ENCODE results near the gene CCSAP. TPM values are rescaled to one million over a fixed set of nuclear protein-coding genes. Genes with fewer than 3 reads are reported as not detected.

Gene CCSAP
- total RNA-seq (2014; rRNA removed) (9.5 and 9.7 TPM in 2 replicates), Bru-seq, nascent RNA (percentile 62 among the genes with signal in this experiment), BruChase-seq, experiment 1, labeled RNA remaining after a 6-hour chase (percentile 80 among the genes with signal in this experiment), BruChase-seq, experiment 2, labeled RNA remaining after a 2-hour chase (percentile 73 among the genes with signal in this experiment)
- long read RNA-seq, full-length matches to known transcripts = 53 of 66 reads
- long read RNA-seq, partial matches to known transcripts = 5 of 66 reads
- long read RNA-seq, other reads (novel, unspliced or antisense) = 8 of 66 reads

- no peaks in the 10 kb centered on the region for H3K27me3 ChIP-seq (ENCODE audit: low read length)
- no peaks in the 10 kb centered on the region for H3K36me3 ChIP-seq (ENCODE audit: low read depth, low read length)
- TF ChIP-seq EZH2 (IDR thresholded peaks at IDR 0.05; ENCODE audit: low read length, unreplicated experiment) = no peak
- TF ChIP-seq, protein P1, sequence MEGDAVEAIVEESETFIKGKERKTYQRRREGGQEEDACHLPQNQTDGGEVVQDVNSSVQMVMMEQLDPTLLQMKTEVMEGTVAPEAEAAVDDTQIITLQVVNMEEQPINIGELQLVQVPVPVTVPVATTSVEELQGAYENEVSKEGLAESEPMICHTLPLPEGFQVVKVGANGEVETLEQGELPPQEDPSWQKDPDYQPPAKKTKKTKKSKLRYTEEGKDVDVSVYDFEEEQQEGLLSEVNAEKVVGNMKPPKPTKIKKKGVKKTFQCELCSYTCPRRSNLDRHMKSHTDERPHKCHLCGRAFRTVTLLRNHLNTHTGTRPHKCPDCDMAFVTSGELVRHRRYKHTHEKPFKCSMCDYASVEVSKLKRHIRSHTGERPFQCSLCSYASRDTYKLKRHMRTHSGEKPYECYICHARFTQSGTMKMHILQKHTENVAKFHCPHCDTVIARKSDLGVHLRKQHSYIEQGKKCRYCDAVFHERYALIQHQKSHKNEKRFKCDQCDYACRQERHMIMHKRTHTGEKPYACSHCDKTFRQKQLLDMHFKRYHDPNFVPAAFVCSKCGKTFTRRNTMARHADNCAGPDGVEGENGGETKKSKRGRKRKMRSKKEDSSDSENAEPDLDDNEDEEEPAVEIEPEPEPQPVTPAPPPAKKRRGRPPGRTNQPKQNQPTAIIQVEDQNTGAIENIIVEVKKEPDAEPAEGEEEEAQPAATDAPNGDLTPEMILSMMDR (conservative IDR thresholded peaks at IDR 0.05; ENCODE audit: low read depth, low read length) = no peak
- no peak for TF ChIP-seq EZH2phosphoT487 (IDR thresholded peaks at IDR 0.05; ENCODE audit: borderline replicate concordance, low read length)
- ChIA-PET POLR2A (ENCODE audit: unreplicated experiment) (interaction anchor here (0.5 to 0.6 kb wide), 2 partner anchors 98 to 682 kb away, joined by 3 to 5 read pairs; no protein-coding TSS in a partner anchor), CTCF (interaction anchor here (0.6 kb wide), 1 partner anchor 216 kb away, joined by 3 read pairs; no protein-coding TSS in a partner anchor)
- DNase-seq = peak; percentile 49
- no peaks in the 10 kb centered on the region for H3F3A ChIP-seq (ENCODE audit: low read length, unreplicated experiment)
- H3K9me3 ChIP-seq (ENCODE audit: low read length) = no peaks in the 10 kb centered on the region
- intact Hi-C loops (cut with micrococcal nuclease) = loop anchor here (1.0 to 5.0 kb wide), 3 partner anchors 44 to 99 kb away; no protein-coding TSS in a partner anchor
- no peaks in the 10 kb centered on the region for H4K20me1 ChIP-seq (ENCODE audit: low read length)
- H3K4me2 ChIP-seq (ENCODE audit: low read length) = peak within 1 kb of the TSS; percentile 97
- peak; percentile 52 for ATAC-seq
- no TSS peak for BruUV-seq (replicated peaks)
- H3K9me2 ChIP-seq (replicated peaks; ENCODE audit: low read length) = no peaks in the 10 kb centered on the region
- H3K9ac ChIP-seq (ENCODE audit: low read length) = peak within 1 kb of the TSS; percentile 69
- peak within 1 kb of the TSS; percentile 96 for H3K4me3 ChIP-seq (ENCODE audit: low read length)
- no peak within 1 kb of the TSS for H3K27ac ChIP-seq (ENCODE audit: low read length)
- peaks cover 40% of the 10 kb centered on the region for H3K79me2 ChIP-seq (ENCODE audit: low read length)
- H2AFZ ChIP-seq (ENCODE audit: low read length) = peak within 1 kb of the TSS; percentile 97
- peaks cover 23% of the 10 kb centered on the region for H3K4me1 ChIP-seq (ENCODE audit: insufficient read depth, low read length)
Observed at GRCh38 chr1:229342656-229343569, at the start of gene CCSAP. TSS of gene CCSAP (minus strand) at chr1:229343047. CDS start at chr1:229342465, 582 bp downstream.

DNA sequence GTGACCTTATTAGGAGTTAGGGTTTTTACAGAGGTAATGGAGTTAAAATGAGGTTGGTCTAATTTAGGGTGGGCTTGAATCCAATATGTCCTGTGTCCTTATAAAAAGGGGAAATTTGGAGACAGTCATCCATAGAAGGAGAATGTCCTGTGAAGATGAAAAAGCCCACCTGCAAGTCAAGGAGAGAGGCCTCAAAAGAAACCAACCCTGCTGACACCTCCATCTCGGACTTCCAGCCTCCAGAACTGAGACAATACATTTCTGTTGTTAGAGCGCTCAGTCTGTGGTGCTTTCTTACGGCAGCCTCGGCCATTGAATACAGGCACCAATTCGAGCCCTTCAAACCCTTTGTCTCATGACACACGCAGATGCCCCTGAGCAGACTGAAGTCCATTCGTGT lies 47.3 kb upstream of the CCSAP start:
- H3F3A ChIP-seq (ENCODE audit: low read length, unreplicated experiment) = peaks cover 3% of the 10 kb centered on the region
- BruUV-seq (replicated peaks) = no TSS peak
- TF ChIP-seq EZH2phosphoT487 (IDR thresholded peaks at IDR 0.05; ENCODE audit: borderline replicate concordance, low read length) (no peak), EZH2 (IDR thresholded peaks at IDR 0.05; ENCODE audit: low read length, unreplicated experiment) (no peak)
- TF ChIP-seq, protein P1 (conservative IDR thresholded peaks at IDR 0.05; ENCODE audit: low read depth, low read length) = no peak
- no peaks in the 10 kb centered on the region for H3K9me2 ChIP-seq (replicated peaks; ENCODE audit: low read length)
- no peaks in the 10 kb centered on the region for H3K9me3 ChIP-seq (ENCODE audit: low read length)
- ChIA-PET CTCF (no interaction called here), POLR2A (ENCODE audit: unreplicated experiment) (no interaction called here)
- peaks cover 15% of the 10 kb centered on the region for H3K4me1 ChIP-seq (ENCODE audit: insufficient read depth, low read length)
- no peaks in the 10 kb centered on the region for H3K79me2 ChIP-seq (ENCODE audit: low read length)
- H3K27me3 ChIP-seq (ENCODE audit: low read length) = no peaks in the 10 kb centered on the region
- no peak for DNase-seq
- no peak overlapping the region for H3K9ac ChIP-seq (ENCODE audit: low read length)
- H4K20me1 ChIP-seq (ENCODE audit: low read length) = no peaks in the 10 kb centered on the region
- ATAC-seq = no peak
- no peak overlapping the region for H3K4me2 ChIP-seq (ENCODE audit: low read length)
- H3K27ac ChIP-seq (ENCODE audit: low read length) = no peak overlapping the region
- H3K4me3 ChIP-seq (ENCODE audit: low read length) = no peak overlapping the region
- H2AFZ ChIP-seq (ENCODE audit: low read length) = no peak overlapping the region
- intact Hi-C loops (cut with micrococcal nuclease) = no loop called here
- H3K36me3 ChIP-seq (ENCODE audit: low read depth, low read length) = no peaks in the 10 kb centered on the region
